Endothelial cell of coronary artery (primary cell): ENCODE data around the gene COX11. TPM values are rescaled to one million over a fixed set of nuclear protein-coding genes. Genes with fewer than 3 reads are reported as not detected.

ENCODE experiments used
- total RNA-seq: library from RNA; depleted of rRNA; stranded (reverse); fragments of >200 nt; gene quantifications from 2 replicates; pipeline ENCODE4 v1.2.3, GENCODE V29; 2014

Gene COX11, protein sequence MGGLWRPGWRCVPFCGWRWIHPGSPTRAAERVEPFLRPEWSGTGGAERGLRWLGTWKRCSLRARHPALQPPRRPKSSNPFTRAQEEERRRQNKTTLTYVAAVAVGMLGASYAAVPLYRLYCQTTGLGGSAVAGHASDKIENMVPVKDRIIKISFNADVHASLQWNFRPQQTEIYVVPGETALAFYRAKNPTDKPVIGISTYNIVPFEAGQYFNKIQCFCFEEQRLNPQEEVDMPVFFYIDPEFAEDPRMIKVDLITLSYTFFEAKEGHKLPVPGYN
- total RNA-seq: 87.2 and 97.6 TPM in 2 replicates

DNA sequence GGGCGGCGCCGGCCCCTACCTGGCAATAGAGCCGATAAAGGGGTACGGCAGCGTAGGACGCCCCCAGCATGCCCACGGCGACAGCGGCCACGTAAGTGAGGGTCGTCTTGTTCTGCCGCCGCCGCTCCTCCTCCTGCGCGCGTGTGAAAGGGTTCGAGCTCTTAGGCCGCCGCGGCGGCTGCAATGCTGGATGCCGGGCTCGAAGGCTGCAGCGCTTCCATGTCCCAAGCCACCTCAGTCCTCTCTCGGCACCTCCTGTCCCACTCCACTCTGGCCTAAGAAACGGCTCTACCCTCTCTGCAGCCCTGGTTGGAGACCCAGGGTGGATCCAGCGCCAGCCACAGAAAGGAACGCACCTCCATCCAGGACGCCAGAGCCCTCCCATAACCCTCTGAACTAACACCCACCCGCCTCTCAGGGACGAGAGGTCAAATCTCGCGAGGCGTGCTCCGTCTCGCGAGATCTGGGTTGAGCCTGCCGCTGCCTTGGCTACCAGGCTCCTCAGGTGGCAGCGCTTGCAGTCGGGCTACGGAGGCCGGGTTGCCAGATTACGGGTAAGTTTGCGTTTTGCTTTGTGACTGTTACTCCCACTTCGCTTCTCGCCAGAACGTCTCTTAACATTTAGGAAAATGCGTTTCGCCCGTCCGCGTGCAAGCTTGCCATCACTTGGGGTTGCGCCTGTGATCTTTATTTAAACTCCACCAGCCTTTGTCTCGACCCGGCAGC, at the start of gene COX11, which contains the start of gene STXBP4:
TSS of gene COX11 (minus strand) at position 393 of the 726 bp plus-strand sequence. CDS start at position 385, 8 bp downstream.
TSS of gene STXBP4 (plus strand) at position 504 of the 726 bp plus-strand sequence. CDS start 17,455 bp downstream, outside the sequence.

Other genes with a start within 250 kb of the COX11 start
- gene TOM1L1, start 67.8 kb downstream of the COX11 start, total RNA-seq: 3.1 and 19.7 TPM in 2 replicates
- 4.3 and 4.9 TPM in 2 replicates for gene STXBP4, start 111 bp upstream of the COX11 start, total RNA-seq